ENCODE data around the gene USP35.

Gene USP35

DNA sequence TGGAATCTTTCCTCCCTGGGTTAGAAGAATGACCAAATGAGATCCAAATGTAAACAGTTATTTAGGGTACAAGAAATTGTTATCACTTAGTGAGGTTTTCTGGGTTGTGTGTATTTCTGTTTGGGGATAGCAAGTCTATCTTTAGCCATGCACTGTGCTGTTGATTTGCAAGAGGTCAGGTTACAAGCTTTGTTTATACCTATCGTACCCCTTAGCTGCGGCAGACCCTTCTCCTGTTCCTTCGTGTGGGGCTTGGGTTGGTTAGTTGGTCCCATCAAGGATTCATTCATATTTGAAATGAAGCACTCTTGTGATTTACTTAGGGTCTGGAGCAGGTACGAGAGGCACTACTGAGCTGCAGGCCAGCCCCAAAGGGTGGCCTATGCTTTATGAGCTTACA, 72.6 kb downstream of the USP35 start:
- in situ Hi-C loops (cut with HindIII; ENCODE audit: low sequenced_read_pairs), result no loop called here

DNA sequence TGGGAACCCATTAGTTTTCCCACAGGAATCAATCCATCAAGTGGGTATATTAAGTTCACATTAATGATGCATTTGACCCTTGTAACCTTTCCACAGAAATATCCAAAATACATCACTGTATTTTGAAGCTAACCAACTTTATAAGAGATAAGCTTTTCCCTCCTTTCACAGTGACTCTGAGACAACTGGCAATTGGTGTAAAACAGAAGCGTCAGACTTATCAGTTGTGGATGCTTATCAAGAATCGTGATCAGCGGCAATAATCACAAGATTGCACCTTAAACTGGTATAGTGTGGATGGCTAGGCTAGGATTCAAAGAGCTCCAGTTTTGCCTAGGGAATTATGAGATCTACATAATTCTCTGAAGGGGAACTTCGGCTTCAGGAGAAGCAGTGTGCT, 73.1 kb downstream of the USP35 start:
- in situ Hi-C loops (cut with HindIII; ENCODE audit: low sequenced_read_pairs), result no loop called here

DNA sequence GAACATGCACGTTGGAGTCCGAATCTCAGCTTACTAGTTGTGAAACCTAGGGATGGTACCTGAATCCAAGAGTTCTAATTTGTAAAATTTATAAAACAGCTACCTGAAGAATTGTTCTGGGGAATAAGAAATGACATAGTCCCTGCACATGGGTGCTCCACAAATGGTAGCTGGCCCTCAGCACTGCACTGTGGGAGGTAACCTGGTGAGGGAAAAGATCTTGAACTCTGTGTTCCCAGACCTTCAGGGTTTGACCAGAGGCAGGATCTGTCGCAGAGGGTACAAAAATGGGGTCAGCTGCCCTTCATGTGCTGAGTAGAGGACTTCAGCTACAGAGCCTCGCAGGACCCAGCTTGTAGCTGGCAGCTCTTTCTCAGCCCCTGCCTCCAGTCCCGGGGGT, 73.5 kb downstream of the USP35 start:
- in situ Hi-C loops (cut with HindIII; ENCODE audit: low sequenced_read_pairs), result no loop called here

- in situ Hi-C loops (cut with HindIII; ENCODE audit: low sequenced_read_pairs), result no loop called here
Measured at GRCh38 chr11:78262691-78263090, 74.0 kb downstream of the USP35 start.

All from DLD1 (cell line).